ENCODE measurements around the gene KRTAP1-1.

- TF ChIP-seq CTCF (IDR thresholded peaks at IDR 0.05) (no peak), ZNF138 (CRISPR knock-in tag; conservative IDR thresholded peaks at IDR 0.05) (no peak), IRF1 (CRISPR knock-in tag; IDR thresholded peaks at IDR 0.05) (no peak), ZMAT4 (CRISPR knock-in tag; IDR thresholded peaks at IDR 0.05) (no peak), ELF4 (CRISPR knock-in tag; IDR thresholded peaks at IDR 0.05; ENCODE audit: low read depth) (no peak), ATF3 (CRISPR knock-in tag; conservative IDR thresholded peaks at IDR 0.05) (no peak), CREM (CRISPR knock-in tag; IDR thresholded peaks at IDR 0.05) (no peak), PRDM15 (CRISPR knock-in tag; IDR thresholded peaks at IDR 0.05) (no peak)
Observed at GRCh38 chr17:41037853-41038350, 3.3 kb downstream of the KRTAP1-1 start.
